Fibroblast of the aortic adventitia (primary cell): ENCODE data around the gene TEDC2. TPM values are rescaled to one million over a fixed set of nuclear protein-coding genes. Genes with fewer than 3 reads are reported as not detected.

Source experiments
- DNase-seq: peaks from one replicate; pipeline ENCODE4 v3.0.0-alpha.2; 2010; ENCODE audit warnings: low read depth
- H3K4me3 ChIP-seq: 2 replicates; pipeline ENCODE4 v1.5.1; 2011; ENCODE audit warnings: low read depth, mild to moderate bottlenecking, control low read depth, low read length, moderate library complexity
- total RNA-seq: library from RNA; depleted of rRNA; stranded (reverse); fragments of >200 nt; gene quantifications from 2 replicates; pipeline ENCODE4 v1.2.3, GENCODE V29; 2012; ENCODE audit warnings: low replicate concordance
- TF ChIP-seq, protein P1 (sequence below): IDR thresholded peaks from 2 replicates; pipeline ENCODE4 v1.5.1; 2011; ENCODE audit warnings: mild to moderate bottlenecking, low read length, control low read depth, inconsistent platforms; ENCODE audit not compliant: insufficient read depth

The TEDC2 gene
- total RNA-seq, 1 donor = 11.7 TPM

DNA sequence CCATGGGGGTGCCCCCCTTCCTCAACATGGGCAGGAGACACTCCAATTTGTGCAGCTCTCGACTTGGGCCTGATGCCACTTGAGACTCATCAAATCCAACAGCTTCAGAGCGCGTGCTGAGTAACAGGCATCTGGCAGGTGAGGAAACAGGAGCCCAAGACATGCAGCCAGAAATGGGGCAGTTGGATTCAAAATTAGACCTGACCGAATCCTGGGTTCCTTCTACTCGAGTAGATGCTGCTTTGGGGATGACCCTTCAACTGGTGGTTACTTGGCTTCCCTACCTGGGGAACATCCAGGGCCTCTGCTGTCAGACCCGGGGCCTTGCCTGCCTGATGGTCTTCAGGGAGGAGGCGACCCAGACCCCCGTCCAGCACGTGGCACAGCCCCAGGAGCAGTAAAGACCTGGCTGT is 10.7 kb downstream of the TEDC2 start:
- H3K4me3 ChIP-seq = no peak overlapping the region
- TF ChIP-seq, protein P1, sequence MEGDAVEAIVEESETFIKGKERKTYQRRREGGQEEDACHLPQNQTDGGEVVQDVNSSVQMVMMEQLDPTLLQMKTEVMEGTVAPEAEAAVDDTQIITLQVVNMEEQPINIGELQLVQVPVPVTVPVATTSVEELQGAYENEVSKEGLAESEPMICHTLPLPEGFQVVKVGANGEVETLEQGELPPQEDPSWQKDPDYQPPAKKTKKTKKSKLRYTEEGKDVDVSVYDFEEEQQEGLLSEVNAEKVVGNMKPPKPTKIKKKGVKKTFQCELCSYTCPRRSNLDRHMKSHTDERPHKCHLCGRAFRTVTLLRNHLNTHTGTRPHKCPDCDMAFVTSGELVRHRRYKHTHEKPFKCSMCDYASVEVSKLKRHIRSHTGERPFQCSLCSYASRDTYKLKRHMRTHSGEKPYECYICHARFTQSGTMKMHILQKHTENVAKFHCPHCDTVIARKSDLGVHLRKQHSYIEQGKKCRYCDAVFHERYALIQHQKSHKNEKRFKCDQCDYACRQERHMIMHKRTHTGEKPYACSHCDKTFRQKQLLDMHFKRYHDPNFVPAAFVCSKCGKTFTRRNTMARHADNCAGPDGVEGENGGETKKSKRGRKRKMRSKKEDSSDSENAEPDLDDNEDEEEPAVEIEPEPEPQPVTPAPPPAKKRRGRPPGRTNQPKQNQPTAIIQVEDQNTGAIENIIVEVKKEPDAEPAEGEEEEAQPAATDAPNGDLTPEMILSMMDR = no peak
- DNase-seq = no peak

DNA sequence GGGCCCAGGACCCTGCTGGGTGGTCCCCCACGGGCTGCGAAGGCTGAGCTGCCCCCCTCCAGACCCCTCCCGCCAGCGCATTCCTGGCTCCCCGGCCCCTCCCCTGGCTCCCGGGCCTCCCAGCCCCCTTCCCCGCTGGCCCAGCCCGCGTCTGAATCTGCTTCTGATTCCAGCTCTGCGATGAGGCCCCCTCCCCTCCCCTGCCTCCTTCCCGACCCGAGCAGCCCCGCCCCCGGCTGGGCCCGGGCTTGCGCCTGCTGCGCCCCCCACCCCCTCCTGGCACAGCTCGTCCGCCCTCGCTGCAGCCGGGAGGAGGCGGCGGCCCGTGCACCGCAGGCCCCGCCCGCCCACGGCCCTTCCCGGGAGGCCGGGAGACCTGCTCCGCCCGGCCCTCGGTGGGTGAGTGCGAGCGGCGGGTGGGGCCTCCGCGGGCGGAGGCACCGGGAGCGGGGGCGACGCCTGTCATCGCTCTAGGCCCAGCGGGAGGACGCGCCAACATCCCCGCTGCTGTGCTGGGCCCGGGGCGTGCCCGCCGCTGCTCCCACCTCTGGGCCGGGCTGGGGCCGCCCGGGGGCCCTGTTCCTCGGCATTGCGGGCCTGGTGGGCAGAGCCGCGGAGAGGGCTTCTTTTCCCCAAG is 11.2 kb downstream of the TEDC2 start, which contains the start of gene NTN3:
TSS of gene NTN3 (plus strand) at position 282 of the 637 bp plus-strand sequence. CDS start 405 bp downstream, outside the sequence.
- TF ChIP-seq, protein P1 = no peak
- peak within 1 kb of the TSS; percentile 28 for H3K4me3 ChIP-seq
- no peak for DNase-seq

DNA sequence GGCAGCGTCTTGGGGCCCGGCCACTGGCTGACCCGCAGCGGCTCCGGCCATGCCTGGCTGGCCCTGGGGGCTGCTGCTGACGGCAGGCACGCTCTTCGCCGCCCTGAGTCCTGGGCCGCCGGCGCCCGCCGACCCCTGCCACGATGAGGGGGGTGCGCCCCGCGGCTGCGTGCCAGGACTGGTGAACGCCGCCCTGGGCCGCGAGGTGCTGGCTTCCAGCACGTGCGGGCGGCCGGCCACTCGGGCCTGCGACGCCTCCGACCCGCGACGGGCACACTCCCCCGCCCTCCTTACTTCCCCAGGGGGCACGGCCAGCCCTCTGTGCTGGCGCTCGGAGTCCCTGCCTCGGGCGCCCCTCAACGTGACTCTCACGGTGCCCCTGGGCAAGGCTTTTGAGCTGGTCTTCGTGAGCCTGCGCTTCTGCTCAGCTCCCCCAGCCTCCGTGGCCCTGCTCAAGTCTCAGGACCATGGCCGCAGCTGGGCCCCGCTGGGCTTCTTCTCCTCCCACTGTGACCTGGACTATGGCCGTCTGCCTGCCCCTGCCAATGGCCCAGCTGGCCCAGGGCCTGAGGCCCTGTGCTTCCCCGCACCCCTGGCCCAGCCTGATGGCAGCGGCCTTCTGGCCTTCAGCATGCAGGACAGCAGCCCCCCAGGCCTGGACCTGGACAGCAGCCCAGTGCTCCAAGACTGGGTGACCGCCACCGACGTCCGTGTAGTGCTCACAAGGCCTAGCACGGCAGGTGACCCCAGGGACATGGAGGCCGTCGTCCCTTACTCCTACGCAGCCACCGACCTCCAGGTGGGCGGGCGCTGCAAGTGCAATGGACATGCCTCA is 12.0 kb downstream of the TEDC2 start:
- no peak for DNase-seq
- TF ChIP-seq, protein P1 = no peak
- H3K4me3 ChIP-seq = no peak overlapping the region

GRCh38 chr16:2472488-2472864 is 12.6 kb downstream of the TEDC2 start:
- TF ChIP-seq, protein P1 = no peak
- no peak overlapping the region for H3K4me3 ChIP-seq
- no peak for DNase-seq

DNA sequence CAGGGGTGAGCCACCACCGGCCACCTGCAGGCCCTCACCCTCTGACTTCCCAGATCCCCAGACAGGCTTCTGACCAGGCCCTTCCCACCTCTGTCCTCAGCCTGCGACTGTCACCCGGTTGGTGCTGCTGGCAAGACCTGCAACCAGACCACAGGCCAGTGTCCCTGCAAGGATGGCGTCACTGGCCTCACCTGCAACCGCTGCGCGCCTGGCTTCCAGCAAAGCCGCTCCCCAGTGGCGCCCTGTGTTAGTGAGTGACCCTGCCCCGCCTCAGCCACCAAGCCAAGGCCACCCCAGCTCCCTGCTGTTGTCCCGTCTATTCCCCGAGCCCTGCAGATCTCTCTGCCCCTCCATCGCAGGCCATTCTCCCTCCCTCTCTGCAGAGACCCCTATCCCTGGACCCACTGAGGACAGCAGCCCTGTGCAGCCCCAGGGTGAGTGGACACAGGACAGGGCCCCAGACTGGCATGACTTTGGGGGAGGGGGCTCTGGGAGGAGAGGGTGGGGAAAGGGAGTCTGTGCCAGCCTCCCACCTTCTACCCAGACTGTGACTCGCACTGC is 13.1 kb downstream of the TEDC2 start:
- H3K4me3 ChIP-seq = peak overlapping the region; percentile 25
- no peak for DNase-seq
- TF ChIP-seq, protein P1 = no peak

GRCh38 chr16:2473446-2473926 is 13.6 kb downstream of the TEDC2 start:
- H3K4me3 ChIP-seq = peak overlapping the region; percentile 25
- no peak for DNase-seq

More at GRCh38 chr16:2473446-2473926, 13.6 kb downstream of the TEDC2 start:
- TF ChIP-seq, protein P1 = no peak
